ENCODE measurements around the gene MYO18A.

- TF ChIP-seq RAD21 (IDR thresholded peaks at IDR 0.05; ENCODE audit: low read length): no peak
- TF ChIP-seq POLR2A (IDR thresholded peaks at IDR 0.05; ENCODE audit: low read depth, low read length): no peak
- no peak for TF ChIP-seq MXI1 (IDR thresholded peaks at IDR 0.05; ENCODE audit: borderline replicate concordance, low read depth, low read length)
- no peak for TF ChIP-seq CTCF (conservative IDR thresholded peaks at IDR 0.05; ENCODE audit: low read depth, low read length)
- no peak for TF ChIP-seq BHLHE40 (IDR thresholded peaks at IDR 0.05; ENCODE audit: low read depth, low read length)
- no peak for TF ChIP-seq USF2 (IDR thresholded peaks at IDR 0.05; ENCODE audit: low read depth, low read length)
- no peak for TF ChIP-seq FOS (IDR thresholded peaks at IDR 0.05; ENCODE audit: low read depth, low read length)
- TF ChIP-seq CHD1 (IDR thresholded peaks at IDR 0.05; ENCODE audit: low read depth, low read length): no peak
- no peak for TF ChIP-seq SMC3 (IDR thresholded peaks at IDR 0.05; ENCODE audit: low read depth, low read length)
- TF ChIP-seq CEBPB (IDR thresholded peaks at IDR 0.05; ENCODE audit: low read depth, low read length): no peak
- no peak for TF ChIP-seq RCOR1 (IDR thresholded peaks at IDR 0.05; ENCODE audit: insufficient replicate concordance, low read length)
- TF ChIP-seq MAFK (IDR thresholded peaks at IDR 0.05; ENCODE audit: low read depth, low read length): no peak
- no peak for TF ChIP-seq ELK1 (IDR thresholded peaks at IDR 0.05; ENCODE audit: borderline replicate concordance, low read depth, low read length)
- no peak for TF ChIP-seq MAZ (IDR thresholded peaks at IDR 0.05; ENCODE audit: borderline replicate concordance, low read depth, low read length)
These were observed 17.9 kb downstream of the MYO18A start for GRCh38 chr17:29162082-29162908.

Data from IMR-90 (cell line).